BLaER1 treated with 17β-estradiol and CSF1 and Interleukin-3, amounts not matched to agents 10 nM and 100 nM (cell line): Measurements from ENCODE around the gene TACSTD2.
A peak's percentile ranks its signal among the peaks of the same experiment; 100 is the strongest.
"Not testable (repeated sequence)": the region's sequence is repeated elsewhere in the genome, so short reads cannot be mapped to it uniquely, and the experiment has no call there.

ENCODE experiments used
- H3K27ac ChIP-seq, 11 experiments: shearing (Covaris generic); formaldehyde crosslinking; 2 replicates each; pipeline ENCODE4 v1.8.1; 2022
- H3K27me3 ChIP-seq, 11 experiments: shearing (Covaris generic); formaldehyde crosslinking; 2 replicates each; pipeline ENCODE4 v1.8.1; 2022
- H3K36me3 ChIP-seq, 11 experiments: shearing (Covaris generic); formaldehyde crosslinking; 2 replicates each; pipeline ENCODE4 v1.8.1; 2022
- H3K4me1 ChIP-seq, 10 experiments: shearing (Covaris generic); formaldehyde crosslinking; 2 replicates each; pipeline ENCODE4 v1.8.1; 2022
- H3K4me2 ChIP-seq, 11 experiments: shearing (Covaris generic); formaldehyde crosslinking; 2 replicates each; pipeline ENCODE4 v1.8.1; 2022
- H3K4me3 ChIP-seq, 10 experiments: shearing (Covaris generic); formaldehyde crosslinking; 2 replicates each; pipeline ENCODE4 v1.8.1; 2022
- H3K9ac ChIP-seq, 11 experiments: shearing (Covaris generic); formaldehyde crosslinking; 2 replicates each; pipeline ENCODE4 v1.8.1; 2022
- H3K9me3 ChIP-seq, 11 experiments: shearing (Covaris generic); formaldehyde crosslinking; replicated peaks in 1 of 11; 2 replicates each; pipeline ENCODE4 v1.8.1; 2022
- H4K20me1 ChIP-seq, 11 experiments: shearing (Covaris generic); formaldehyde crosslinking; 2 replicates each; pipeline ENCODE4 v1.8.1; 2022
- Cebpa-rat ChIP-seq, 11 experiments: shearing (Covaris generic); IDR thresholded peaks; 2 replicates each; pipeline ENCODE4 v1.8.1; 2022

Gene TACSTD2

GRCh38 chr1:58576727-58577653, at the start of gene TACSTD2:
TACSTD2 (minus strand) TSS chr1:58577252; CDS start chr1:58577156, 96 bp downstream.
- Histone ChIP-seq H3K9me3 (peaks cover 12 to 18% (median 15%) of the 10 kb centered on the region in 11 experiments), H3K4me2 (no peak within 1 kb of the TSS), H3K4me1 (no peaks in the 10 kb centered on the region), H3K27ac (no peak within 1 kb of the TSS), H3K27me3 (no peaks in the 10 kb centered on the region), H3K9ac (no peak within 1 kb of the TSS), H3K4me3 (no peak within 1 kb of the TSS), H4K20me1 (no peaks in the 10 kb centered on the region), H3K36me3 (no peaks in the 10 kb centered on the region)
- TF ChIP-seq Cebpa-rat (IDR thresholded peaks at IDR 0.05) = no peak

GRCh38 chr1:58626293-58626692, 49.2 kb upstream of the TACSTD2 start:
- Histone ChIP-seq H3K4me2 (no peak overlapping the region), H3K9ac (no peak overlapping the region), H3K4me3 (no peak overlapping the region), H3K27ac (no peak overlapping the region), H3K27me3 (no peaks in the 10 kb centered on the region), H3K9me3 (peaks cover 0 to 6% (median 0%) of the 10 kb centered on the region in 11 experiments; a peak in 1 of 22 replicates), H3K4me1 (peaks cover 0 to 8% (median 4%) of the 10 kb centered on the region in 10 experiments; a peak in 10 of 20 replicates), H3K36me3 (no peaks in the 10 kb centered on the region), H4K20me1 (no peaks in the 10 kb centered on the region)
- no peak for TF ChIP-seq Cebpa-rat (IDR thresholded peaks at IDR 0.05)

GRCh38 chr1:58623259-58623658, 46.2 kb upstream of the TACSTD2 start:
- not testable (repeated sequence) for H3K4me2 ChIP-seq, H3K27me3 ChIP-seq, H3K9ac ChIP-seq, H3K4me3 ChIP-seq, H3K27ac ChIP-seq, H3K36me3 ChIP-seq, H4K20me1 ChIP-seq, H3K9me3 ChIP-seq
- H3K4me1 ChIP-seq = peaks cover 21 to 38% (median 34%) of the 10 kb centered on the region in 10 experiments

GRCh38 chr1:58622571-58622970, 45.5 kb upstream of the TACSTD2 start:
- no peak for TF ChIP-seq Cebpa-rat (IDR thresholded peaks at IDR 0.05)
- no peak overlapping the region for H3K4me3 ChIP-seq
- H3K4me2 ChIP-seq = no peak overlapping the region
- no peaks in the 10 kb centered on the region for H3K27me3 ChIP-seq
- H3K4me1 ChIP-seq = peaks cover 22 to 45% (median 41%) of the 10 kb centered on the region in 10 experiments
- H3K9ac ChIP-seq = no peak overlapping the region
- peaks cover 0 to 6% (median 0%) of the 10 kb centered on the region in 11 experiments; a peak in 1 of 22 replicates for H3K9me3 ChIP-seq
- no peak overlapping the region for H3K27ac ChIP-seq
- H4K20me1 ChIP-seq = no peaks in the 10 kb centered on the region
- H3K36me3 ChIP-seq = no peaks in the 10 kb centered on the region

- Histone ChIP-seq H3K9me3 (peaks cover 0 to 6% (median 0%) of the 10 kb centered on the region in 11 experiments; a peak in 1 of 22 replicates), H3K4me2 (peak overlapping the region in 5 of 11 experiments; percentile 78 to 94 (median 82); a peak in 9 of 22 replicates)
These were observed 44.3 kb upstream of the TACSTD2 start for GRCh38 chr1:58621391-58621790.

GRCh38 chr1:58620926-58621325, 43.9 kb upstream of the TACSTD2 start:
- Histone ChIP-seq H3K9ac (peak overlapping the region in 1 of 11 experiments; percentile 3; a peak in 1 of 22 replicates), H3K4me2 (peak overlapping the region in 8 of 11 experiments; percentile 8 to 94 (median 80); a peak in 15 of 22 replicates), H3K27me3 (no peaks in the 10 kb centered on the region), H3K27ac (peak overlapping the region in 4 of 11 experiments; percentile 54 to 75 (median 72); a peak in 7 of 22 replicates), H4K20me1 (no peaks in the 10 kb centered on the region), H3K9me3 (peaks cover 0 to 6% (median 0%) of the 10 kb centered on the region in 11 experiments; a peak in 1 of 22 replicates), H3K4me1 (peaks cover 22 to 56% (median 44%) of the 10 kb centered on the region in 10 experiments), H3K4me3 (no peak overlapping the region), H3K36me3 (no peaks in the 10 kb centered on the region)
- no peak for TF ChIP-seq Cebpa-rat (IDR thresholded peaks at IDR 0.05)

More at GRCh38 chr1:58621391-58621790, 44.3 kb upstream of the TACSTD2 start:
- peak overlapping the region in 4 of 11 experiments; percentile 54 to 75 (median 72); a peak in 4 of 22 replicates for H3K27ac ChIP-seq
- H3K27me3 ChIP-seq = no peaks in the 10 kb centered on the region
- peaks cover 22 to 56% (median 44%) of the 10 kb centered on the region in 10 experiments for H3K4me1 ChIP-seq
- no peak overlapping the region for H3K4me3 ChIP-seq
- no peak overlapping the region for H3K9ac ChIP-seq
- no peaks in the 10 kb centered on the region for H3K36me3 ChIP-seq
- TF ChIP-seq Cebpa-rat (IDR thresholded peaks at IDR 0.05) = no peak
- H4K20me1 ChIP-seq = no peaks in the 10 kb centered on the region

GRCh38 chr1:58620259-58620658, 43.2 kb upstream of the TACSTD2 start:
- Histone ChIP-seq H3K4me3 (no peak overlapping the region), H3K27me3 (no peaks in the 10 kb centered on the region), H4K20me1 (no peaks in the 10 kb centered on the region), H3K9me3 (peaks cover 0 to 6% (median 0%) of the 10 kb centered on the region in 11 experiments; a peak in 1 of 22 replicates), H3K4me2 (peak overlapping the region; percentile 8 to 94 (median 77); a peak in 20 of 22 replicates), H3K27ac (peak overlapping the region in 5 of 11 experiments; percentile 47 to 75 (median 72); a peak in 7 of 22 replicates), H3K36me3 (no peaks in the 10 kb centered on the region), H3K9ac (peak overlapping the region in 1 of 11 experiments; percentile 60; a peak in 1 of 22 replicates), H3K4me1 (peaks cover 22 to 56% (median 44%) of the 10 kb centered on the region in 10 experiments)
- TF ChIP-seq Cebpa-rat (IDR thresholded peaks at IDR 0.05) = no peak

- Histone ChIP-seq H3K4me3 (peak overlapping the region in 1 of 10 experiments; percentile 17; a peak in 1 of 20 replicates), H3K4me2 (peak overlapping the region; percentile 61 to 94 (median 77)), H3K36me3 (no peaks in the 10 kb centered on the region), H3K9me3 (peaks cover 0 to 6% (median 0%) of the 10 kb centered on the region in 11 experiments; a peak in 1 of 22 replicates), H3K4me1 (peaks cover 22 to 56% (median 44%) of the 10 kb centered on the region in 10 experiments), H3K27ac (peak overlapping the region in 8 of 11 experiments; percentile 10 to 75 (median 56); a peak in 14 of 22 replicates), H3K9ac (peak overlapping the region in 4 of 11 experiments; percentile 38 to 60 (median 52); a peak in 7 of 22 replicates), H3K27me3 (no peaks in the 10 kb centered on the region), H4K20me1 (no peaks in the 10 kb centered on the region)
- TF ChIP-seq Cebpa-rat (IDR thresholded peaks at IDR 0.05) = no peak
These were observed 42.4 kb upstream of the TACSTD2 start for GRCh38 chr1:58619286-58620054.
